GM12878 (cell line): ENCODE results near the gene SECTM1. TPM values are rescaled to one million over a fixed set of nuclear protein-coding genes. Genes with fewer than 3 reads are reported as not detected.

ENCODE experiments used
- ATAC-seq: fragments of 200-7000 bp; cut with Tn5 transposase; 3 replicates; pipeline ENCODE4 v1.9.1; 2020; ENCODE audit warnings: mild to moderate bottlenecking, moderate library complexity
- BruUV-seq: library from RNA; stranded (reverse); fragments of 400-500 nt; replicated peaks from 2 replicates; lab custom pipeline; 2021; lab: Mats Ljungman, UMichigan
- CTCF ChIA-PET: fragments of 300-600 bp; sonication (Branson Sonifier 250); formaldehyde crosslinking; extraction: SDS; loops from one replicate; lab custom pipeline; 2021; ENCODE audit warnings: inconsistent platforms; lab: Yijun Ruan, JAX
- POLR2A ChIA-PET: fragments of 350-600 bp; formaldehyde crosslinking; extraction: SDS; loops from one replicate; lab custom pipeline; 2021; ENCODE audit warnings: inconsistent platforms; lab: Charles Lee
- RAD21 ChIA-PET: fragments of 300-600 bp; sonication (Branson Sonifier 250); formaldehyde crosslinking; loops from one replicate; lab custom pipeline; 2023; ENCODE audit warnings: antibody characterized with exemption; ENCODE audit not compliant: unreplicated experiment; lab: Charles Lee
- SMC1A ChIA-PET: fragments of 300-600 bp; sonication (Branson Sonifier 250); formaldehyde crosslinking; loops from one replicate; lab custom pipeline; 2023; ENCODE audit not compliant: unreplicated experiment, uncharacterized antibody; lab: Charles Lee
- DNase-seq: peaks from one replicate; pipeline ENCODE4 v3.0.0-alpha.2; 2011; ENCODE audit warnings: low read depth, low spot score
- FAIRE-seq: peaks from 3 replicates; lab custom pipeline; 2011; peaks lifted over from hg19 to GRCh38; lab: Jason Lieb, UNC
- H2AFZ ChIP-seq: 2 replicates; pipeline ENCODE4 v1.6.0; 2011; ENCODE audit warnings: low read depth, low read length, control low read depth; ENCODE audit not compliant: control insufficient read depth
- H3K27ac ChIP-seq: 2 replicates; pipeline ENCODE4 v1.5.1; 2011; ENCODE audit warnings: control low read depth; ENCODE audit not compliant: control insufficient read depth, insufficient read depth
- H3K27me3 ChIP-seq, 2 experiments: replicated peaks in 1 of 2; 2 replicates each; pipeline versions ENCODE4 v1.6.0 to v1.6.1; 2011; ENCODE audit warnings: low read length in 1 of 2; ENCODE audit not compliant: control insufficient read depth in 2 of 2, insufficient read depth in 2 of 2
- H3K36me3 ChIP-seq, 2 experiments: 2 replicates each; pipeline ENCODE4 v1.5.1; 2011; ENCODE audit warnings: low read length in 1 of 2; ENCODE audit not compliant: control insufficient read depth in 2 of 2, insufficient read depth in 2 of 2
- H3K4me1 ChIP-seq: 2 replicates; pipeline ENCODE4 v1.6.1; 2011; ENCODE audit warnings: mild to moderate bottlenecking, low read length, moderate library complexity, mixed read lengths; ENCODE audit not compliant: control insufficient read depth, insufficient read depth
- H3K4me2 ChIP-seq: 2 replicates; pipeline ENCODE4 v1.6.0; 2011; ENCODE audit warnings: control low read depth; ENCODE audit not compliant: control insufficient read depth, insufficient read depth
- H3K4me3 ChIP-seq: fragments of 200-600 bp; sonication (generic); 2 replicates; pipeline ENCODE4 v1.5.1; 2016
- H3K79me2 ChIP-seq: 2 replicates; pipeline ENCODE4 v1.6.0; 2011; ENCODE audit warnings: low read length; ENCODE audit not compliant: control insufficient read depth, insufficient read depth
- H3K9ac ChIP-seq: 2 replicates; pipeline ENCODE4 v1.8.0; 2011; ENCODE audit warnings: low read length, control low read depth, mixed read lengths; ENCODE audit not compliant: control insufficient read depth, insufficient read depth
- H3K9me3 ChIP-seq: replicated peaks from 3 replicates; pipeline ENCODE4 v1.5.1; 2011; ENCODE audit warnings: mild to moderate bottlenecking, low read length; ENCODE audit not compliant: control insufficient read depth, insufficient read depth
- H4K20me1 ChIP-seq: 2 replicates; pipeline ENCODE4 v1.6.0; 2011; ENCODE audit not compliant: control insufficient read depth, insufficient read depth
- ATF3 ChIP-seq: IDR thresholded peaks from 2 replicates; pipeline ENCODE4 v1.6.1; 2011; ENCODE audit warnings: low read depth, mild to moderate bottlenecking, low read length, moderate library complexity, borderline replicate concordance; ENCODE audit errors: extremely low read depth
- BACH1 ChIP-seq: fragments of 450-650 bp; IDR thresholded peaks from 2 replicates; pipeline ENCODE4 v1.6.1; 2017; ENCODE audit warnings: mild to moderate bottlenecking, borderline replicate concordance
- CEBPZ ChIP-seq: fragments of 150-350 bp; IDR thresholded peaks from 2 replicates; pipeline ENCODE4 v1.6.1; 2016; ENCODE audit warnings: low read depth, low read length
- ESRRA ChIP-seq: IDR thresholded peaks from 2 replicates; pipeline ENCODE4 v1.6.1; 2012; ENCODE audit warnings: mild to moderate bottlenecking, low read length, improper control_type of control experiment
- FOXK2 ChIP-seq: fragments of 450-650 bp; IDR thresholded peaks from 2 replicates; pipeline ENCODE4 v1.6.1; 2017; ENCODE audit warnings: mild to moderate bottlenecking, moderate library complexity
- FOXM1 ChIP-seq: IDR thresholded peaks from 2 replicates; pipeline ENCODE4 v1.6.1; 2012; ENCODE audit warnings: low read depth, mild to moderate bottlenecking, inconsistent platforms, low read length, moderate library complexity
- NR2C1 ChIP-seq: fragments of 450-650 bp; IDR thresholded peaks from 2 replicates; pipeline ENCODE4 v1.6.1; 2017; ENCODE audit warnings: antibody characterized with exemption, mild to moderate bottlenecking, moderate library complexity
- POLR2AphosphoS5 ChIP-seq: IDR thresholded peaks from 2 replicates; pipeline ENCODE4 v1.6.1; 2011; ENCODE audit warnings: mild to moderate bottlenecking, low read length, inconsistent platforms
- SKIL ChIP-seq: fragments of 450-650 bp; IDR thresholded peaks from 2 replicates; pipeline ENCODE4 v1.6.1; 2017; ENCODE audit warnings: mild to moderate bottlenecking, low read depth, inconsistent platforms; ENCODE audit not compliant: poor library complexity, severe bottlenecking
- SRF ChIP-seq, 2 experiments: IDR thresholded peaks; 2 replicates each; pipeline ENCODE4 v1.6.1; 2011; ENCODE audit warnings: low read depth in 2 of 2, low read length in 2 of 2, mild to moderate bottlenecking in 1 of 2, moderate library complexity in 1 of 2
- TCF3 ChIP-seq: IDR thresholded peaks from 2 replicates; pipeline ENCODE4 v1.6.1; 2012; ENCODE audit warnings: low read depth, mild to moderate bottlenecking, low read length, borderline replicate concordance; ENCODE audit not compliant: insufficient read depth
- USF2 ChIP-seq: IDR thresholded peaks from 2 replicates; pipeline ENCODE4 v1.6.1; 2011; ENCODE audit warnings: low read depth, low read length, improper control_type of control experiment, borderline replicate concordance
- ZSCAN29 ChIP-seq: fragments of 450-650 bp; IDR thresholded peaks from 2 replicates; pipeline ENCODE4 v1.6.1; 2017; ENCODE audit warnings: mild to moderate bottlenecking, moderate library complexity
- WGBS: methylation state at CpG from one replicate; pipeline ENCODE4 v1.1.6; 2016; ENCODE audit warnings: low lambda C conversion rate; ENCODE audit not compliant: insufficient replicate concordance, insufficient coverage; ENCODE audit errors: missing lambda C conversion rate; 5-methylcytosine and 5-hydroxymethylcytosine counted together
- in situ Hi-C: fragments of 300-500 bp; cut with MboI; formaldehyde crosslinking; loops from 9 replicates; pipeline ENCODE4 v1.14.3; 2018; ENCODE audit warnings: mixed read lengths
- intact Hi-C: fragments of 100-400 bp; cut with micrococcal nuclease; formaldehyde crosslinking; loops from one replicate; pipeline ENCODE4 v1.14.2; 2022; ENCODE audit not compliant: unreplicated experiment
- polyA plus RNA-seq, 11 experiments: library from polyadenylated mRNA; depleted of rRNA in 4 of 11; unstranded in 6 of 11; stranded (reverse) in 5 of 11; fragments of >200 nt; fragmentation: Nextera tagmentation in 4 of 11; fragmentation: Illumina TruSeq in 1 of 11; extraction: Ambion mirVana in 4 of 11; extraction: Trizol in 1 of 11; gene quantifications; 1 replicate in 1 of 11; 2 replicates in 10 of 11; pipeline versions ENCODE4 v1.2.1 to v1.2.3, GENCODE V29; 2011 to 2016; ENCODE audit warnings: inconsistent platforms in 2 of 11, missing spikeins in 2 of 11, low read depth in 1 of 11
- total RNA-seq, 4 experiments: library from RNA; depleted of rRNA in 3 of 4; stranded (reverse); fragments of >200 nt in 3 of 4; fragmentation: Illumina TruSeq in 1 of 4; extraction: Trizol in 1 of 4; gene quantifications; 2 replicates each; pipeline versions ENCODE4 v1.2.1 to v1.2.3, GENCODE V29; 2013 to 2021

Gene SECTM1
- total and polyA plus RNA-seq, 10 of the 15 experiments (the other 5 are each of a cell fraction or from before 2014, with no cell fraction given) = 0.10 to 0.13 (median 0.12) TPM; not detected in 7

GRCh38 chr17:82344175-82344907 is 10.8 kb upstream of the SECTM1 start (continued):
- TF ChIP-seq SKIL (no peak), BACH1 (no peak), NR2C1 (no peak)

GRCh38 chr17:82343560-82343959 is 10.0 kb upstream of the SECTM1 start:
- DNase-seq (no peak), ATAC-seq (no peak), FAIRE-seq (no peak)
- no peaks in the 10 kb centered on the region for H3K79me2 ChIP-seq
- no TSS peak for BruUV-seq
- ChIA-PET SMC1A (interaction anchor here (1.2 kb wide), 1 partner anchor 137 kb away, joined by 4 read pairs; no protein-coding TSS in a partner anchor), POLR2A (interaction anchor here (0.6 to 1.2 kb wide), 3 partner anchors 10 to 54 kb away, joined by 3 read pairs; partner anchors contain the start of gene SECTM1), CTCF (interaction anchor here (0.6 to 2.1 kb wide), 6 partner anchors 9 to 397 kb away, joined by 3 to 8 read pairs (median 3); no protein-coding TSS in a partner anchor), RAD21 (interaction anchor here (0.7 to 1.0 kb wide), 4 partner anchors 11 to 261 kb away, joined by 3 to 4 read pairs (median 3); no protein-coding TSS in a partner anchor)
- H3K4me2 ChIP-seq = no peak overlapping the region
- no peak overlapping the region for H3K4me3 ChIP-seq
- in situ Hi-C loops = no loop called here
- 63% methylated on average over 5 of the region's 5 CpGs for WGBS
- H3K9me3 ChIP-seq = no peaks in the 10 kb centered on the region
- intact Hi-C loops = no loop called here
- H4K20me1 ChIP-seq = no peaks in the 10 kb centered on the region
- no peak overlapping the region for H2AFZ ChIP-seq
- no peaks in the 10 kb centered on the region for H3K36me3 ChIP-seq
- H3K4me1 ChIP-seq = no peaks in the 10 kb centered on the region
- no peak overlapping the region for H3K9ac ChIP-seq
- no peak overlapping the region for H3K27ac ChIP-seq
- no peaks in the 10 kb centered on the region for H3K27me3 ChIP-seq
- TF ChIP-seq ESRRA (no peak), CEBPZ (no peak), ZSCAN29 (no peak), TCF3 (no peak), FOXM1 (no peak), SRF (IDR thresholded peaks at IDR 0.05; ENCODE audit: low read depth in 2 of 2, low read length in 2 of 2) (no peak), POLR2AphosphoS5 (no peak), ATF3 (no peak), FOXK2 (no peak), USF2 (no peak)
